Measurements from ENCODE around the gene MORC1.

- TF ChIP-seq, protein P1, sequence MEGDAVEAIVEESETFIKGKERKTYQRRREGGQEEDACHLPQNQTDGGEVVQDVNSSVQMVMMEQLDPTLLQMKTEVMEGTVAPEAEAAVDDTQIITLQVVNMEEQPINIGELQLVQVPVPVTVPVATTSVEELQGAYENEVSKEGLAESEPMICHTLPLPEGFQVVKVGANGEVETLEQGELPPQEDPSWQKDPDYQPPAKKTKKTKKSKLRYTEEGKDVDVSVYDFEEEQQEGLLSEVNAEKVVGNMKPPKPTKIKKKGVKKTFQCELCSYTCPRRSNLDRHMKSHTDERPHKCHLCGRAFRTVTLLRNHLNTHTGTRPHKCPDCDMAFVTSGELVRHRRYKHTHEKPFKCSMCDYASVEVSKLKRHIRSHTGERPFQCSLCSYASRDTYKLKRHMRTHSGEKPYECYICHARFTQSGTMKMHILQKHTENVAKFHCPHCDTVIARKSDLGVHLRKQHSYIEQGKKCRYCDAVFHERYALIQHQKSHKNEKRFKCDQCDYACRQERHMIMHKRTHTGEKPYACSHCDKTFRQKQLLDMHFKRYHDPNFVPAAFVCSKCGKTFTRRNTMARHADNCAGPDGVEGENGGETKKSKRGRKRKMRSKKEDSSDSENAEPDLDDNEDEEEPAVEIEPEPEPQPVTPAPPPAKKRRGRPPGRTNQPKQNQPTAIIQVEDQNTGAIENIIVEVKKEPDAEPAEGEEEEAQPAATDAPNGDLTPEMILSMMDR (IDR thresholded peaks at IDR 0.05) = no peak
- TF ChIP-seq POLR2A (IDR thresholded peaks at IDR 0.05) = no peak
- TF ChIP-seq EP300 (IDR thresholded peaks at IDR 0.05) = no peak
Measured at GRCh38 chr3:109127553-109127952, 9.6 kb upstream of the MORC1 start.
